H1 (cell line): Measurements from ENCODE around the gene CEP70. TPM values are rescaled to one million over a fixed set of nuclear protein-coding genes. Genes with fewer than 3 reads are reported as not detected.

Experiments
- EP300 ChIP-seq, 2 experiments: IDR thresholded peaks; 1 replicate in 1 of 2; 2 replicates in 1 of 2; pipeline ENCODE4 v1.6.1; 2011 to 2012; ENCODE audit warnings: low read depth in 2 of 2, low read length in 2 of 2, mild to moderate bottlenecking in 2 of 2, borderline replicate concordance in 1 of 2, inconsistent platforms in 1 of 2, moderate library complexity in 1 of 2
- SUZ12 ChIP-seq: fragments of 200-600 bp; sonication (generic); IDR thresholded peaks from 2 replicates; pipeline ENCODE4 v1.6.1; 2012; ENCODE audit warnings: mild to moderate bottlenecking, inconsistent platforms, low read length, moderate library complexity, mixed read lengths
- polyA plus RNA-seq, 7 experiments: library from polyadenylated mRNA; depleted of rRNA in 3 of 7; stranded (reverse) in 5 of 7; unstranded in 2 of 7; fragments of >200 nt in 5 of 7; fragments of 200-250 nt in 2 of 7; gene quantifications; 1 replicate in 5 of 7; 2 replicates in 1 of 7; 4 replicates in 1 of 7; pipeline versions ENCODE4 v1.2.1 to v1.2.3, GENCODE V29; 2011 to 2013; ENCODE audit warnings: missing spikeins in 2 of 7, mixed read lengths in 2 of 7
- total RNA-seq: library from RNA; stranded (reverse); fragmentation: NEBNext Ultra II Directional; extraction: Animal tissue kit (Norgen Biotek cat#: 25700); gene quantifications from 2 replicates; pipeline ENCODE4 v1.2.1, GENCODE V29; 2021

Gene CEP70
- total and polyA plus RNA-seq, 2 of the 8 experiments (the other 6 are each of a cell fraction or from before 2014, with no cell fraction given): 3.9 to 26.2 TPM

GRCh38 chr3:138594935-138595610 lies 1.0 kb upstream of the CEP70 start (continued):
- no peak for TF ChIP-seq EP300 (IDR thresholded peaks at IDR 0.05; ENCODE audit: borderline replicate concordance in 1 of 2, low read depth in 2 of 2, low read length in 2 of 2)
- no peak for TF ChIP-seq SUZ12
